Kidney (tissue), 14 donors: ENCODE data around the gene GNAO1. TPM values are rescaled to one million over a fixed set of nuclear protein-coding genes. Genes with fewer than 3 reads are reported as not detected.

Source experiments
- DNase-seq, 5 donors: peaks; one replicate each; pipeline ENCODE4 v3.0.0-alpha.2; 2013 to 2020
- FAIRE-seq: peaks from 2 replicates; lab custom pipeline; 2012; peaks lifted over from hg19 to GRCh38; lab: Jason Lieb, UNC
- H3K27ac ChIP-seq, 2 donors: one replicate each; pipeline ENCODE4 v1.7.0; 2013; ENCODE audit warnings: low read depth in 2 of 2, low read length in 2 of 2, inconsistent platforms in 1 of 2
- H3K27me3 ChIP-seq: one replicate; pipeline ENCODE4 v1.7.1; 2013; ENCODE audit warnings: low read length, inconsistent platforms; ENCODE audit not compliant: control insufficient read depth, insufficient read depth
- H3K36me3 ChIP-seq, 3 donors: one replicate each; pipeline versions ENCODE4 v1.7.0 to v1.7.1; 2013; ENCODE audit warnings: low read length in 3 of 3, control low read depth in 1 of 3, inconsistent platforms in 1 of 3; ENCODE audit not compliant: insufficient read depth in 3 of 3, control insufficient read depth in 2 of 3
- H3K4me1 ChIP-seq, 3 donors: one replicate each; pipeline versions ENCODE4 v1.7.0 to v1.7.1; 2013; ENCODE audit warnings: low read length in 3 of 3, inconsistent platforms in 1 of 3, low read depth in 1 of 3; ENCODE audit not compliant: control insufficient read depth in 2 of 3, insufficient read depth in 2 of 3
- H3K4me3 ChIP-seq, 3 donors: one replicate each; pipeline versions ENCODE4 v1.7.0 to v1.8.1; 2013; ENCODE audit warnings: low read length in 3 of 3, control low read depth in 1 of 3, inconsistent platforms in 1 of 3
- H3K9ac ChIP-seq, 3 donors: one replicate each; pipeline versions ENCODE4 v1.7.0 to v1.7.1; 2013; ENCODE audit warnings: low read length in 3 of 3, control low read depth in 1 of 3, inconsistent platforms in 1 of 3
- H3K9me3 ChIP-seq, 3 donors: one replicate each; pipeline versions ENCODE4 v1.7.0 to v1.7.1; 2013; ENCODE audit warnings: low read length in 3 of 3, control low read depth in 1 of 3, inconsistent platforms in 1 of 3; ENCODE audit not compliant: control insufficient read depth in 2 of 3, insufficient read depth in 1 of 3
- CTCF ChIP-seq: IDR thresholded peaks from 3 replicates; pipeline ENCODE4 v1.5.1; 2012; ENCODE audit warnings: mild to moderate bottlenecking, moderate library complexity, borderline replicate concordance; ENCODE audit not compliant: insufficient read depth; ENCODE audit errors: extremely low read depth
- intact Hi-C: fragments of 100-400 bp; cut with DNase I; formaldehyde crosslinking; loops from one replicate; pipeline ENCODE4 v1.11.1; 2022
- polyA plus RNA-seq: library from polyadenylated mRNA; stranded (reverse); fragments of 350-450 nt; fragmentation: Illumina TruSeq; extraction: RNeasy Lipid Tissue Mini Kit (QIAGEN cat#74804); gene quantifications from one replicate; pipeline ENCODE4 v1.2.3, GENCODE V29; 2014; ENCODE audit warnings: low read depth, low replicate concordance; ENCODE audit not compliant: insufficient read depth
- total RNA-seq: library from RNA; stranded (reverse); fragmentation: NEBNext Ultra II Directional; extraction: Animal tissue kit (Norgen Biotek cat#: 25700); gene quantifications from one replicate; pipeline ENCODE4 v1.2.1, GENCODE V29; 2021
- donor health status: control.
- donor health status: control.
- donor health status: control.
- donor health status: control.
- donor health status: control.
- donor health status: DM: yes; HTN: yes; CAD: no.
- donor health status: Normal renal cell carcinoma (clear cell type).

The GNAO1 gene
- total and polyA plus RNA-seq, 2 donors from 2014 or later, result 1.5 to 4.3 TPM

DNA sequence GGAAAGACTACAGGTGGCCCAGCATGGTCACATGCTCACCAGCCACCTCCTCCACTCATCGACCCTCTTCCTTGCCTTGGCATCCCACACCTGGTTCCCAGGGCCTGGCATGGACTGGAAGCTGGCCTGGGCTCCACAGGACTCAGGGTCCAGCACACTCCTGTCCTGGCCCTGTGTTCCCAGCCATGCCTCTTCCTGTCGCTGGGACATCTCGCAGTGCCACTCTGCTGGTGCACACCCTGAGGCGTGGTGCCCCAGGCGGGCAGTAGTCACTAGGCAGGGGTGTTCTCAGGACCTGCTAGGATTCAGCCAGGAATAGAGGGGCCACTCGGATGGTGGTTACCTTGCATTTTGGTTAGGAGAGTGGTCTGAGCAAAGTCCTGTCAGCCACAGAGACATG lies 134.7 kb downstream of the GNAO1 start:
- TF ChIP-seq CTCF, result no peak
- DNase-seq (no peak), FAIRE-seq (no peak)
- intact Hi-C loops, result no loop called here
- Histone ChIP-seq H3K36me3 (no peaks in the 10 kb centered on the region), H3K9me3 (no peaks in the 10 kb centered on the region), H3K9ac (no peak overlapping the region), H3K4me3 (no peak overlapping the region), H3K4me1 (no peaks in the 10 kb centered on the region), H3K27ac (no peak overlapping the region), H3K27me3 (no peaks in the 10 kb centered on the region)

- DNase-seq (no peak), FAIRE-seq (no peak)
- no peak for TF ChIP-seq CTCF
- no peaks in the 10 kb centered on the region for H3K27me3 ChIP-seq
- no peak overlapping the region for H3K27ac ChIP-seq
- no peaks in the 10 kb centered on the region for H3K4me1 ChIP-seq
- no peak overlapping the region for H3K4me3 ChIP-seq
- no peak overlapping the region for H3K9ac ChIP-seq
- no peaks in the 10 kb centered on the region for H3K36me3 ChIP-seq
- no peaks in the 10 kb centered on the region for H3K9me3 ChIP-seq
- intact Hi-C loops, result no loop called here
Observed at GRCh38 chr16:56327071-56327928, 136.0 kb downstream of the GNAO1 start.

GRCh38 chr16:56327929-56328258 lies 136.6 kb downstream of the GNAO1 start:
- no peak for FAIRE-seq

More at GRCh38 chr16:56327929-56328258, 136.6 kb downstream of the GNAO1 start:
- Histone ChIP-seq H3K4me3 (no peak overlapping the region), H3K9me3 (no peaks in the 10 kb centered on the region), H3K27ac (no peak overlapping the region), H3K36me3 (no peaks in the 10 kb centered on the region), H3K4me1 (no peaks in the 10 kb centered on the region), H3K27me3 (no peaks in the 10 kb centered on the region), H3K9ac (no peak overlapping the region)
- intact Hi-C loops, result no loop called here
- no peak for DNase-seq
- no peak for TF ChIP-seq CTCF
